Upper lobe of right lung (tissue), 1 donor: Measurements from ENCODE around the gene KRT74. TPM values are rescaled to one million over a fixed set of nuclear protein-coding genes. Genes with fewer than 3 reads are reported as not detected.

Source experiments
- ATAC-seq: fragments of 200-7000 bp; cut with Tn5 transposase; one replicate; pipeline ENCODE4 v1.9.1; 2020; ENCODE audit warnings: mild to moderate bottlenecking, moderate library complexity
- DNase-seq: peaks from one replicate; pipeline ENCODE4 v3.0.0-alpha.2; 2020
- H3K27ac ChIP-seq: fragments of 200-600 bp; one replicate; pipeline ENCODE4 v1.8.0; 2022
- H3K27me3 ChIP-seq: fragments of 200-600 bp; one replicate; pipeline ENCODE4 v1.8.0; 2022; ENCODE audit warnings: mild to moderate bottlenecking
- H3K36me3 ChIP-seq: fragments of 200-600 bp; one replicate; pipeline ENCODE4 v1.8.0; 2022
- H3K4me1 ChIP-seq: fragments of 200-600 bp; one replicate; pipeline ENCODE4 v1.8.0; 2022
- H3K4me3 ChIP-seq: fragments of 200-600 bp; one replicate; pipeline ENCODE4 v1.8.0; 2022; ENCODE audit warnings: mild to moderate bottlenecking
- H3K9me3 ChIP-seq: fragments of 200-600 bp; one replicate; pipeline ENCODE4 v1.8.0; 2022
- intact Hi-C: fragments of 100-400 bp; cut with DNase I; formaldehyde crosslinking; loops from one replicate; pipeline ENCODE4 v1.11.0; 2022
- total RNA-seq: library from RNA; stranded (reverse); fragmentation: NEBNext Ultra II Directional; extraction: Animal tissue kit (Norgen Biotek cat#: 25700); gene quantifications from one replicate; pipeline ENCODE4 v1.2.1, GENCODE V29; 2021
- TF ChIP-seq, protein P1 (sequence below): fragments of 200-600 bp; IDR thresholded peaks from one replicate; pipeline ENCODE4 v1.8.0; 2022; ENCODE audit warnings: antibody characterized with exemption
- donor health status: DM: no; HTN: yes; CAD: no; lungs with severe emphysema.

Gene KRT74
- total RNA-seq, 1 donor from 2014 or later, result not detected

DNA sequence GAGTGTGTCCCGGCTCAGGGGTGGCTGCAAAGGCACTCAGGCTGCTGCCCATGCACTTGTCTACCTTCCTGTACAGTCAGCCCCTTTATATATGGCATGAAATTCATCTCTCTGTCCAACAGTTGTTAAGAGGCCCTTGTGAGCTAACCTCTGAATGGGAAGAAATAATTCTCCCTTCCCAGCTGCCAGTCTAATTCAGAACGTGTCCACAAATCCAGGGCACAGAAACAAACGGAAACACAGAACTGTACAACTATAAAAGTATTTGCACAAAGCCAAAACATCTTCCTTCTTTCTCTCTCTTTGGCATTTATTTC is 54.3 kb downstream of the KRT74 start:
- Histone ChIP-seq H3K9me3 (no peaks in the 10 kb centered on the region), H3K36me3 (no peaks in the 10 kb centered on the region), H3K4me1 (no peaks in the 10 kb centered on the region), H3K27ac (no peak overlapping the region), H3K27me3 (peaks cover 6% of the 10 kb centered on the region), H3K4me3 (no peak overlapping the region)
- TF ChIP-seq, protein P1, sequence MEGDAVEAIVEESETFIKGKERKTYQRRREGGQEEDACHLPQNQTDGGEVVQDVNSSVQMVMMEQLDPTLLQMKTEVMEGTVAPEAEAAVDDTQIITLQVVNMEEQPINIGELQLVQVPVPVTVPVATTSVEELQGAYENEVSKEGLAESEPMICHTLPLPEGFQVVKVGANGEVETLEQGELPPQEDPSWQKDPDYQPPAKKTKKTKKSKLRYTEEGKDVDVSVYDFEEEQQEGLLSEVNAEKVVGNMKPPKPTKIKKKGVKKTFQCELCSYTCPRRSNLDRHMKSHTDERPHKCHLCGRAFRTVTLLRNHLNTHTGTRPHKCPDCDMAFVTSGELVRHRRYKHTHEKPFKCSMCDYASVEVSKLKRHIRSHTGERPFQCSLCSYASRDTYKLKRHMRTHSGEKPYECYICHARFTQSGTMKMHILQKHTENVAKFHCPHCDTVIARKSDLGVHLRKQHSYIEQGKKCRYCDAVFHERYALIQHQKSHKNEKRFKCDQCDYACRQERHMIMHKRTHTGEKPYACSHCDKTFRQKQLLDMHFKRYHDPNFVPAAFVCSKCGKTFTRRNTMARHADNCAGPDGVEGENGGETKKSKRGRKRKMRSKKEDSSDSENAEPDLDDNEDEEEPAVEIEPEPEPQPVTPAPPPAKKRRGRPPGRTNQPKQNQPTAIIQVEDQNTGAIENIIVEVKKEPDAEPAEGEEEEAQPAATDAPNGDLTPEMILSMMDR, result no peak
- DNase-seq (no peak), ATAC-seq (no peak)
- intact Hi-C loops, result no loop called here

DNA sequence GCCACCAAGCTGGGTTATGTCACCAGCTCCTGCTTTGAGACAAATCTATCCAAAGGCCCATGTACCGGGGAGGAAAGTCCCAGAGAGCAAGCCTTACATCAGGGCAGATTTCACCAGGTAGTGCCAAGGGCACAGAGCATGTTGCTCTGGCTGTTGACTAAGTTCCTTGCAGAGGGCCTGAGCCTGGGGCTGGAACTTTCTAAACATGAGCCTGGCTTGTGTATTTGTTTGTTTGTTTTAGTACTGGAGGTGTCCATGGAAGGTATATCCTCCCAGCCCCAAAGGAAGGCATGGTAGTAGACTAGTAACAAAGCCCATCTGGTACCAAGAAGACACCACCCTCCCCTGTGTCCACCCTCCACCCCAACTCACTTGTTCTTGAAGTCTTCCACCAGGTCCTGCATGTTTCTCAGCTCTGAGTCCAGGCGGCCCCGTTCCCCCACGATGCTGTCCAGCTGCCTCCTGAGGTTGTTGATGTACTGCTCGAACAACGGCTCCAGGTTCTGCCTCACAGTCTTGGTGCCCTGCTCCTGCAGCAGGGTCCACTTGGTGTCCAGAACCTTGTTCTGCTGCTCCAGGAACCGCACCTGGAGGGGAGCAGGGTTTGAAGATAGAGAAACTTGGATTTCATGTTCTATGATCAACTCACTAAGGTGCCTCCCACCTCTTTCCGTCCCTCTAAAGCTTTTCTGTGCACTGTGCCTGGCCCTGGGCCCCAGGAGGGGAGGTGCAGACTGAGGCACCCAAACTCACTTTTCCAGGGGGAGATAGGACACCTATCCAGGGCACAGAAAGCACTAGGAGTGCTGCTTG is 54.9 kb downstream of the KRT74 start:
- DNase-seq (no peak), ATAC-seq (no peak)
- Histone ChIP-seq H3K36me3 (no peaks in the 10 kb centered on the region), H3K4me1 (no peaks in the 10 kb centered on the region), H3K27ac (no peak overlapping the region), H3K4me3 (no peak overlapping the region), H3K9me3 (no peaks in the 10 kb centered on the region), H3K27me3 (peaks cover 6% of the 10 kb centered on the region)
- TF ChIP-seq, protein P1, result no peak
- intact Hi-C loops, result no loop called here

DNA sequence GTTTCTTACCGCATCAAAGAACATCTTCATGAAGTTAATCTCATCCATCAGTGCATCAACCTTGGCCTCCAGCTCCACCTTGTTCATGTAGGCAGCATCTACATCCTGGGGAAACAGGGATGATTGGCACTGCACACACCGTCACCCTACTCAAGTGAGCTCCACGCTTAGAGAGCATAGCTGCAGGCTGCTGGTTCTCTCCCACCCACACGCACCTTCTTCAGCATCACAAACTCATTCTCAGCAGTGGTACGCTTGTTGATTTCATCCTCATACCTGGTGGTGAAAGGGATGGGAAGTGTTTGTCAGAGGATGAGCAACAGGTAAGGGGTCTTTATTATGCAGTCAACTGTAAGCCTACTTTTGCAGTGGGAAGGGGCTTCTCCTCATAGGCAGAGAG is 55.8 kb downstream of the KRT74 start:
- TF ChIP-seq, protein P1, result no peak
- Histone ChIP-seq H3K36me3 (no peaks in the 10 kb centered on the region), H3K27me3 (peaks cover 6% of the 10 kb centered on the region), H3K4me1 (no peaks in the 10 kb centered on the region), H3K9me3 (no peaks in the 10 kb centered on the region), H3K27ac (no peak overlapping the region), H3K4me3 (no peak overlapping the region)
- DNase-seq, result no peak
- intact Hi-C loops, result no loop called here
- no peak for ATAC-seq

DNA sequence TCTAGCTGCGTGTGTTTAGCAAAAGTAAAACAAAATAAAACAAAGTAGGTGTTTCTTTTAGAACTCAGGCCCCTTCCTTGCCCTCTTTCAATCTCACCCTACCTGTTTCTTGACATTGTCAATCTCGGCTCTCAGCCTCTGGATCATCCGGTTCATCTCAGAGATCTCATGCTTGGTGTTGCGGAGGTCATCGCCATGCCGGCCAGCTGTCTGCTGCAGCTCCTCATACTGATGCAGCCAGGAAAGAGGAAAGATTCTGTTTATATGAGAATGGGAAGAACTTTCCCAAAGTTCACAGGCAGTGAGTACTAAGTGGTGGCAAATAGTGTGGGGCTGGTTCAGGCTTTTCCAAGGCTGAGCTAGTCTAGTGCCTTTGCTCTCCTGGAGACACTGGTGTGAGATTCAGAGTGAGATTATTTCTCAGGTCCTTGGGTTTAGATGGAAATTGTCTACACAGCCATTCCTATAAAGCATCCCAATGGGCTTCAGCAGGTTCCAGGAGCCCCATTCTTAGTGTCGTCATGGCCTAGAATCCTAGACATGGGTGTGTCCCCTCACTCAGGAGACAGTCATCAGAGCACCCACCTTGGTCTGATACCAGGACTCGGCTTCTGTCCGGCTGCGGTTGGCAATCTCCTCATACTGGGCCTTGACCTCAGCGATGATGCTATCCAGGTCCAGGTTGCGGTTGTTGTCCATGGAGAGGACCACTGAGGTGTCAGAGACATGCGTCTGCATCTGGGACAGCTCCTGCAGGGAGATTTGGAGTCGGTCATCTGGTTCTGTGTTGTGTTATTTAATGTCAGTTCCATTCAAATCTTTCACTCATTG is 56.4 kb downstream of the KRT74 start:
- intact Hi-C loops, result no loop called here
- DNase-seq (no peak), ATAC-seq (no peak)

DNA sequence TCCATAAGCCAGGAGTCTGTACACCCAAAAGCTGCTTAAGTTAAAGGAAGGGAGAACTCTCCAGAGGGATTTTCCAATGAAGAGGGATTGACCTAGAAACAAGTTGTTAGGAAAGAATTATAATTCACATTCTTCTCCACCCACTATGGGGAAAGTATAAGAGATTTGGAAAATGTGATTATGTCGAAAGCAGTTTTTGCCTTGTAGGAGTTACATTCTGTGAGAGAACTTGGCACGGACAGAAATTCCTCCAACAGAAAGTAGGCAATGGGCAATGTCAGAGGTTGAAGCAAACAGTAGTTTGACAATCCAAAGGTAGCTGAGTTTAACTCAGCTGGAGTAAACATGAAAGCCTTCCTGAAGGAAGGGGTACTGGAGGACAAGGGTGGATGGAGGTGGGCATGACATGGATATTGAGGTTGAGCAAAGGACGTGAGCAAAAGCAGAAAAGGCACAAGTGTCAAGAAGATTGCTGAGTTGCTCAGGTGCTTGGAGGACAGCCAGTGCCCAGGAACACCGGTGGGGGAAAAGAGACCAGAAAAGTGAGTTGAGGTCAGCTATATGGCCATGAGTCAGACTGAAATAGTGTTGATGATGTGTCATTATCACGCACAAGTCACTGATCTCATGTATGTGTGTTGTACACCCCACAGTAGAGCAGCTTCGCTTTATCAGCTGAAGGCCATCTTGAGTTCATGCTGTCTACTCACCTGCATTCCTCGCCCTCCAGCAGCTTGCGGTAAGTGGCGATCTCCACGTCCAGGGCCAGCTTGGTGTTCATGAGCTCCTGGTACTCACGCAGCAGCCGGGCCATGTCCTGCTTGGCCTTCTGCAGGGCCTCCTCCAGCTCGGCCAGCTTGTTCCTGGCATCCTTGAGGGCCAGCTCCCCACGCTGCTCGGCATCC is 57.5 kb downstream of the KRT74 start:
- DNase-seq (no peak), ATAC-seq (no peak)
- intact Hi-C loops, result no loop called here
- H3K4me3 ChIP-seq, result no peak overlapping the region
- peaks cover 2% of the 10 kb centered on the region for H3K9me3 ChIP-seq
- H3K27ac ChIP-seq, result no peak overlapping the region
- TF ChIP-seq, protein P1, result no peak
- no peaks in the 10 kb centered on the region for H3K4me1 ChIP-seq
- H3K36me3 ChIP-seq, result no peaks in the 10 kb centered on the region
- peaks cover 6% of the 10 kb centered on the region for H3K27me3 ChIP-seq

More for the DNA sequence above, 56.4 kb downstream of the KRT74 start:
- no peak overlapping the region for H3K27ac ChIP-seq
- H3K4me1 ChIP-seq, result no peaks in the 10 kb centered on the region
- TF ChIP-seq, protein P1, result no peak
- no peaks in the 10 kb centered on the region for H3K9me3 ChIP-seq
- no peaks in the 10 kb centered on the region for H3K36me3 ChIP-seq
- H3K4me3 ChIP-seq, result no peak overlapping the region
- peaks cover 6% of the 10 kb centered on the region for H3K27me3 ChIP-seq
